RWPE1 (cell line): ENCODE measurements around the gene KCND3.

Source experiments
- CTCF ChIA-PET: fragments of 350-600 bp; sonication (Branson Sonifier 250); formaldehyde crosslinking; extraction: SDS; loops from one replicate; lab custom pipeline; 2021; lab: Yijun Ruan, JAX
- POLR2A ChIA-PET: fragments of 400-600 bp; formaldehyde crosslinking; extraction: SDS; loops from one replicate; lab custom pipeline; 2020; ENCODE audit warnings: antibody characterized with exemption; ENCODE audit not compliant: low non-redundant PET; lab: Yijun Ruan, JAX
- DNase-seq: peaks from one replicate; pipeline ENCODE4 v3.0.0; 2012; ENCODE audit warnings: low spot score
- H3K27ac ChIP-seq: fragments of 450-650 bp; 2 replicates; pipeline ENCODE4 v1.5.1; 2017
- TF ChIP-seq, protein P1 (sequence below): fragments of 450-650 bp; conservative IDR thresholded peaks from 2 replicates; pipeline ENCODE4 v1.5.1; 2017; ENCODE audit warnings: low read depth, mild to moderate bottlenecking

The KCND3 gene

DNA sequence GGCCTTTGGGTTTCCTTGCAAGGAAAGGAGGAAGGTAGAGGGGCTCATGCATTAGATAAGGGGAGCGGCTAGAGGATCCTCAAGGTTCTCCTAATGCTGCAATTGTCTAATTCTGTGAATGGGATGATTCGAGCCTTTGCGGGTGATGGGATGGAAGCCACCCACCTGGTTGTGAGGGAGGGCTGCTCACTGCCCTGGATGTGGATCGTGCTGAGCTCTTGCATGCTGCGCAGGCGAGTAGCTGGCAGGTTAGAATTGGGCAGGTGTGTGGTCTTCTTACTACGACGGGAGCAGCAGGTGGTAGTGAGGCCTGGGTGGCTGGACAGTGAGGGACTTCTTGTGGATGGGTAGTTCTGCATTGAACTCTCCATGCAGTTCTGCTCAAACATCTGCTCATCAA lies 212.6 kb downstream of the KCND3 start:
- ChIA-PET POLR2A (no interaction called here), CTCF (no interaction called here)
- DNase-seq = no peak
- no peak overlapping the region for H3K27ac ChIP-seq
- TF ChIP-seq, protein P1, sequence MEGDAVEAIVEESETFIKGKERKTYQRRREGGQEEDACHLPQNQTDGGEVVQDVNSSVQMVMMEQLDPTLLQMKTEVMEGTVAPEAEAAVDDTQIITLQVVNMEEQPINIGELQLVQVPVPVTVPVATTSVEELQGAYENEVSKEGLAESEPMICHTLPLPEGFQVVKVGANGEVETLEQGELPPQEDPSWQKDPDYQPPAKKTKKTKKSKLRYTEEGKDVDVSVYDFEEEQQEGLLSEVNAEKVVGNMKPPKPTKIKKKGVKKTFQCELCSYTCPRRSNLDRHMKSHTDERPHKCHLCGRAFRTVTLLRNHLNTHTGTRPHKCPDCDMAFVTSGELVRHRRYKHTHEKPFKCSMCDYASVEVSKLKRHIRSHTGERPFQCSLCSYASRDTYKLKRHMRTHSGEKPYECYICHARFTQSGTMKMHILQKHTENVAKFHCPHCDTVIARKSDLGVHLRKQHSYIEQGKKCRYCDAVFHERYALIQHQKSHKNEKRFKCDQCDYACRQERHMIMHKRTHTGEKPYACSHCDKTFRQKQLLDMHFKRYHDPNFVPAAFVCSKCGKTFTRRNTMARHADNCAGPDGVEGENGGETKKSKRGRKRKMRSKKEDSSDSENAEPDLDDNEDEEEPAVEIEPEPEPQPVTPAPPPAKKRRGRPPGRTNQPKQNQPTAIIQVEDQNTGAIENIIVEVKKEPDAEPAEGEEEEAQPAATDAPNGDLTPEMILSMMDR = no peak

DNA sequence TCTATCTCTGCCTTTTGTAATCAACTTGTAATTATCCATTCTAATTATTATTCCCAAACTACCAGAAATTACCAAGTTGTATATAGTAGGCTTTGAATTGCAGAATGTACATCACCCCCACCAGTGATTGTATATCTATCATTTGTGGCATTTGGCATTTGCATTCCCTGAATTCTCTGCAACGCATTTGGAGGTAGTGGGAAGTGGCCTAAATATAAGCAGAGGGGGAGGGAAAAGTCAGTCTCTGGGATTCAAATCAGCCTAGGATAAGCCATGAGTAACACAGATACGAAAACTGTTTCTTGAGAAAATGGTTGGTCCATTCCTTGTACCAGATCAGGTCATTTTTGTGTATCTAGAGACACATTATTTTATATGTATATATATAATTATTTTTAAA lies 213.1 kb downstream of the KCND3 start:
- ChIA-PET CTCF (no interaction called here), POLR2A (no interaction called here)
- DNase-seq = no peak
- no peak overlapping the region for H3K27ac ChIP-seq
- TF ChIP-seq, protein P1 = no peak

DNA sequence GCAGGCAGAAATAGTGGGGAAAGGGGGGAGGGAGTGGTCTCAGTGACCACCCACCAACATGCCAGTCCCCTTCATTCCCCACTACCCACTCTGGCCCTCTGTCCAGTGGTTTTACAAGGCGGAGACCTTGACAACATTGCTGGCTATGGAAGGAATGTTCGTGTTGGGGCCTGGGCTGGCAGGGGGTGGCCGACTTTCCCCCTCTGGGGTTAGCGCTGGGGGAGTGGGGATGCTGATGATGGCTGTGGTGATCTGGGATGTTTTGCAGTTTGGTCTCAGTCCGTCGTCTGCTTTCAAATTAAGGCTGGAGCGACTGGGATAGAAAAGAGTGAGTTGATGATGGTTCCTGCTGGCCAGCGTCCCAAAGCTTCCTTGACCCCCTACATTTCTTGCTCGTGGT lies 213.5 kb downstream of the KCND3 start:
- DNase-seq = no peak
- TF ChIP-seq, protein P1 = no peak
- no peak overlapping the region for H3K27ac ChIP-seq
- ChIA-PET CTCF (no interaction called here), POLR2A (no interaction called here)

DNA sequence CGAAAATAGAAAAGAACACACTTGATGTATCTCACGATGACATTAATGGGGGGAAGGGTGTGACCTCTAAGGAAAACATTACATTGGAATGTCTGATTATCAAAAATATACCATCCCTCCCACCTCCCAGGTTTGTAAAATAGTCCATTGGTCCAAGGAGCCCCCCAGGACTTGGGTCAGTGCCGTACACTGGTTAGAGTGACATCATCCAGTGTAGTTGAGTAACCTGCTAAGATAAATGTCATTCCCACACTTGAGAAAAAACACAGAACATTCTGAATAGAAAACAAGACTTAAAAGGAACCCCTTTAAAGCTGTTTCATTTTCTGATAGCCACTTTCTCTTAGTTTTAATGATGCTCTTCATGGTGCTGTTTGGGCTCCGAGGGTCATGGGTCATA lies 218.6 kb downstream of the KCND3 start:
- POLR2A ChIA-PET = no interaction called here

DNA sequence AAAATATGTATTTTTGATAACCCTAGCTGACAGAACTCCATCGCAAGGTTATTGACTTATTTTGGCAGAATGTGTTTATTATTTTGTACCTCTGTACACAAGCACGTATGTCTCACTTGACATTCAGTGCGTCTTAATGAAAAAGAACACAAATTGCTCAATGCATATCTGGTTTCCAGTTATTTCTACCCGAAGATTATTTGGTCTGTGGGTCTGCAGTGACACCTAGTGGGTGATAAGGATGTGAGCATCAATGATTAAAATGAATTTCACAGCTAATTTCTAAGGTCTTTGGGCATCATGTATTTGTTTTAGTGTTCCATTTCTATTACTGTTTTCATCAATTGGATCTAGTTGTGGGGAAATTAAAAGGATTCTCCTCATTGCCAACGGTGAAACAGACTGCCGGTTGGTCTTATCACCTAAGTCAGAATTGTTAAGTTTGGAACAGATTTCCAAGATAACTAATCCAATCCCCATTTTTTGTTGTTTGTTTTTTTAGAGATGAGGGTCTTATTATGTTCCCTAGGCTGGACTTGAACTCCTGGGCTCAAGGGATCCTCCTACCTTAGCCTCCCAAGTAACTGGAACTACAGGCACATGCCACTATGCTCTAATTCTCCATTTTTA lies 219.8 kb downstream of the KCND3 start:
- no peak overlapping the region for H3K27ac ChIP-seq
- DNase-seq = peak; percentile 60
- POLR2A ChIA-PET = no interaction called here
- CTCF ChIA-PET = interaction anchor here (0.5 to 1.6 kb wide), 11 partner anchors 9 to 841 kb away, joined by 3 to 25 read pairs (median 4); no protein-coding TSS in a partner anchor
- TF ChIP-seq, protein P1 = peak; percentile 88

More for the DNA sequence above, 218.6 kb downstream of the KCND3 start:
- CTCF ChIA-PET = no interaction called here
- H3K27ac ChIP-seq = no peak overlapping the region
- DNase-seq = no peak
- TF ChIP-seq, protein P1 = no peak

DNA sequence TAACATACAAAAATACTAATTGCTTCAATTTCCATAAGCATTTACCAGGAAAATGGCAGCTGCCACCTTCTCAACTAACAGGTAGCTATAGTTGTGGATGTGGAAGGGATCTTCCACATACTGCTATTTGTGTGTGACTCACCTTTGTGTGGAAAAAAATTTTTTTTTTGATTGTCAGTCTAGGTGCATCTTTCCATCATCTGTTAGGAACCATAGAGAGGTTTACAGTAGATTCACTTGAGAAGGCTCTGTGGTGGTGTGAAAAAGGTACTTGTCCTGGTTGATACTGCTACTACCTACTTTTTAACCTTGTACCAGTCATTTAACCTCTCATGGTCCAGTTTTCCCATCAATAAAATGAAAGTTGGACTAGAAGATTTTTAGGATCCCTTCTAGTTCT lies 220.8 kb downstream of the KCND3 start:
- CTCF ChIA-PET = interaction anchor here (0.6 to 1.5 kb wide), 5 partner anchors 26 to 427 kb away, joined by 3 to 25 read pairs (median 3); no protein-coding TSS in a partner anchor
- DNase-seq = no peak
- H3K27ac ChIP-seq = no peak overlapping the region
- TF ChIP-seq, protein P1 = no peak
- POLR2A ChIA-PET = no interaction called here
